Stimulated activated CD4-positive, alpha-beta T cell treated with anti-CD3 and anti-CD28 coated beads, TNF-alpha, amount 100 ng/mL, for 4 hours (primary cell): ENCODE results near the gene KIF3B.
"Not testable (repeated sequence)": the region's sequence is repeated elsewhere in the genome, so short reads cannot be mapped to it uniquely, and the experiment has no call there.

Source experiments
- DNase-seq, 3 experiments: peaks; one replicate each; pipeline ENCODE4 v3.0.0-alpha.2; 2020; ENCODE audit warnings: low read depth in 3 of 3

Gene KIF3B

GRCh38 chr20:32248043-32248442 is 29.4 kb upstream of the KIF3B start:
- no peak for DNase-seq

GRCh38 chr20:32249030-32249738 is 28.3 kb upstream of the KIF3B start:
- DNase-seq = peak in 1 of 3 experiments; percentile 21

GRCh38 chr20:32251470-32251869 is 26.0 kb upstream of the KIF3B start:
- DNase-seq = no peak

- DNase-seq = peak; percentile 61 to 68 (median 61)
Measured at GRCh38 chr20:32252189-32252588, 25.3 kb upstream of the KIF3B start.

- DNase-seq = not testable (repeated sequence)
Measured at GRCh38 chr20:32260973-32261372, 16.5 kb upstream of the KIF3B start.

GRCh38 chr20:32261644-32262043 is 15.8 kb upstream of the KIF3B start:
- DNase-seq = no peak

- DNase-seq = no peak
Measured at GRCh38 chr20:32263398-32263954, 14.0 kb upstream of the KIF3B start.

GRCh38 chr20:32271620-32272019 is 5.8 kb upstream of the KIF3B start:
- DNase-seq = no peak

GRCh38 chr20:32274359-32274758 is 3.1 kb upstream of the KIF3B start:
- no peak for DNase-seq

- not testable (repeated sequence) for DNase-seq
Measured at GRCh38 chr20:32275163-32275562, 2.3 kb upstream of the KIF3B start.

- DNase-seq = no peak
Measured at GRCh38 chr20:32278199-32278643, 770 bp downstream of the KIF3B start.

- no peak for DNase-seq
Measured at GRCh38 chr20:32281711-32282110, 4.3 kb downstream of the KIF3B start.

GRCh38 chr20:32282461-32282860 is 5.0 kb downstream of the KIF3B start:
- no peak for DNase-seq

- no peak for DNase-seq
Measured at GRCh38 chr20:32285082-32285620, 7.7 kb downstream of the KIF3B start.

GRCh38 chr20:32285621-32286371 is 8.3 kb downstream of the KIF3B start:
- no peak for DNase-seq

GRCh38 chr20:32287231-32287638 is 9.8 kb downstream of the KIF3B start:
- DNase-seq = no peak

GRCh38 chr20:32288225-32288849 is 10.9 kb downstream of the KIF3B start:
- no peak for DNase-seq

- DNase-seq = not testable (repeated sequence)
Measured at GRCh38 chr20:32289299-32289660, 11.8 kb downstream of the KIF3B start.

GRCh38 chr20:32289661-32290431 is 12.4 kb downstream of the KIF3B start:
- no peak for DNase-seq

- no peak for DNase-seq
Measured at GRCh38 chr20:32291166-32291565, 13.7 kb downstream of the KIF3B start.

GRCh38 chr20:32292548-32292947 is 15.1 kb downstream of the KIF3B start:
- no peak for DNase-seq
